ENCODE data around the gene RWDD3.
A peak's percentile ranks its signal among the peaks of the same experiment; 100 is the strongest.

Gene RWDD3

GRCh38 chr1:95207223-95207935 lies 26.6 kb upstream of the RWDD3 start:
- TF ChIP-seq CEBPB (IDR thresholded peaks at IDR 0.05) (no peak), NFIC (IDR thresholded peaks at IDR 0.05) (0 out of 2 replicates have a peak, but pooled peaks have one; percentile 15)

- TF ChIP-seq TEAD4 (IDR thresholded peaks at IDR 0.05) = no peak
- no peak for TF ChIP-seq TCF12 (IDR thresholded peaks at IDR 0.05; ENCODE audit: low read depth)
- no peak for TF ChIP-seq ZBTB7A (IDR thresholded peaks at IDR 0.05; ENCODE audit: low read depth)
Observed at GRCh38 chr1:95208876-95209275, 25.1 kb upstream of the RWDD3 start.

- TF ChIP-seq TCF12 (IDR thresholded peaks at IDR 0.05; ENCODE audit: low read depth) (no peak), EP300 (IDR thresholded peaks at IDR 0.05; ENCODE audit: borderline replicate concordance) (no peak), REST (IDR thresholded peaks at IDR 0.05; ENCODE audit: low read depth) (no peak), USF1 (IDR thresholded peaks at IDR 0.05) (no peak)
Observed at GRCh38 chr1:95209291-95209690, 24.7 kb upstream of the RWDD3 start.

GRCh38 chr1:95216292-95216990 lies 17.6 kb upstream of the RWDD3 start:
- TF ChIP-seq EP300 (IDR thresholded peaks at IDR 0.05; ENCODE audit: borderline replicate concordance) = no peak
- no peak for TF ChIP-seq EGR1 (IDR thresholded peaks at IDR 0.05)
- no peak for TF ChIP-seq RAD21 (IDR thresholded peaks at IDR 0.05; ENCODE audit: low read depth)
- no peak for TF ChIP-seq NFIC (IDR thresholded peaks at IDR 0.05)
- no peak for TF ChIP-seq YY1 (IDR thresholded peaks at IDR 0.05; ENCODE audit: low read depth)
- no peak for TF ChIP-seq REST (IDR thresholded peaks at IDR 0.05; ENCODE audit: low read depth)

GRCh38 chr1:95217371-95217770 lies 16.6 kb upstream of the RWDD3 start:
- TF ChIP-seq NFIC (IDR thresholded peaks at IDR 0.05) (no peak), TEAD4 (IDR thresholded peaks at IDR 0.05) (no peak), RAD21 (IDR thresholded peaks at IDR 0.05; ENCODE audit: low read depth) (no peak), REST (IDR thresholded peaks at IDR 0.05; ENCODE audit: low read depth) (no peak), EP300 (IDR thresholded peaks at IDR 0.05; ENCODE audit: borderline replicate concordance) (no peak), MAX (IDR thresholded peaks at IDR 0.05) (no peak), CREB1 (IDR thresholded peaks at IDR 0.05; ENCODE audit: low read depth) (no peak), CEBPB (IDR thresholded peaks at IDR 0.05) (no peak), TAF1 (IDR thresholded peaks at IDR 0.05; ENCODE audit: low read depth) (no peak), ZBTB7A (IDR thresholded peaks at IDR 0.05; ENCODE audit: low read depth) (no peak), EGR1 (IDR thresholded peaks at IDR 0.05) (no peak), USF1 (IDR thresholded peaks at IDR 0.05) (no peak), FOXM1 (IDR thresholded peaks at IDR 0.05; ENCODE audit: borderline replicate concordance, low read depth) (no peak), TCF12 (IDR thresholded peaks at IDR 0.05; ENCODE audit: low read depth) (no peak), YY1 (IDR thresholded peaks at IDR 0.05; ENCODE audit: low read depth) (no peak)
